Nephron (organoid): Measurements from ENCODE around the gene KLHL2.
"Not testable (repeated sequence)": the region's sequence is repeated elsewhere in the genome, so short reads cannot be mapped to it uniquely, and the experiment has no call there.

Source experiments
- H3K27ac Mint-ChIP-seq, 3 experiments: 2 replicates each; pipeline ENCODE4 v1.8.0; 2020; ENCODE audit warnings: mixed read lengths in 3 of 3, mild to moderate bottlenecking in 2 of 3, moderate library complexity in 1 of 3
- H3K27me3 Mint-ChIP-seq: 2 replicates; pipeline ENCODE4 v1.8.0; 2021; ENCODE audit warnings: low read depth, mild to moderate bottlenecking, moderate library complexity, mixed read lengths
- H3K36me3 Mint-ChIP-seq: 2 replicates; pipeline ENCODE4 v1.8.0; 2020; ENCODE audit warnings: low read depth, mixed read lengths
- H3K4me1 Mint-ChIP-seq: 2 replicates; pipeline ENCODE4 v1.8.0; 2020; ENCODE audit warnings: mixed read lengths
- H3K4me3 Mint-ChIP-seq, 3 experiments: 2 replicates each; pipeline ENCODE4 v1.8.0; 2020; ENCODE audit warnings: mild to moderate bottlenecking in 3 of 3, mixed read lengths in 3 of 3, moderate library complexity in 2 of 3
- H3K9me3 Mint-ChIP-seq: 2 replicates; pipeline ENCODE4 v1.8.0; 2020; ENCODE audit warnings: mixed read lengths
- CTCF ChIP-seq, 3 experiments: fragments of 200-600 bp; sonication (generic); IDR thresholded peaks; one replicate each; pipeline ENCODE4 v1.5.0; 2021; ENCODE audit warnings: antibody characterized with exemption in 3 of 3; ENCODE audit not compliant: unreplicated experiment in 3 of 3

The KLHL2 gene

GRCh38 chr4:165175879-165176278, 31.5 kb upstream of the KLHL2 start:
- Mint-ChIP-seq H3K36me3 (no peaks in the 10 kb centered on the region), H3K27ac (no peak overlapping the region), H3K4me3 (no peak overlapping the region), H3K27me3 (no peaks in the 10 kb centered on the region), H3K9me3 (peaks cover 10% of the 10 kb centered on the region), H3K4me1 (peaks cover 7% of the 10 kb centered on the region)
- no peak for TF ChIP-seq CTCF (IDR thresholded peaks at IDR 0.05; ENCODE audit: unreplicated experiment in 3 of 3)

GRCh38 chr4:165177725-165178666, 29.4 kb upstream of the KLHL2 start:
- Mint-ChIP-seq H3K27ac (peak overlapping the region in 1 of 3 experiments; percentile 50), H3K4me3 (no peak overlapping the region), H3K4me1 (peaks cover 7% of the 10 kb centered on the region), H3K27me3 (no peaks in the 10 kb centered on the region), H3K9me3 (peaks cover 10% of the 10 kb centered on the region), H3K36me3 (no peaks in the 10 kb centered on the region)
- TF ChIP-seq CTCF (IDR thresholded peaks at IDR 0.05; ENCODE audit: unreplicated experiment in 3 of 3): no peak

GRCh38 chr4:165184220-165184619, 23.1 kb upstream of the KLHL2 start:
- Mint-ChIP-seq H3K4me3 (no peak overlapping the region), H3K36me3 (no peaks in the 10 kb centered on the region), H3K27me3 (no peaks in the 10 kb centered on the region), H3K27ac (no peak overlapping the region), H3K4me1 (no peaks in the 10 kb centered on the region), H3K9me3 (no peaks in the 10 kb centered on the region)
- TF ChIP-seq CTCF (IDR thresholded peaks at IDR 0.05; ENCODE audit: unreplicated experiment in 3 of 3): no peak

GRCh38 chr4:165184998-165185397, 22.4 kb upstream of the KLHL2 start:
- not testable (repeated sequence) for H3K4me1 Mint-ChIP-seq, H3K36me3 Mint-ChIP-seq, H3K4me3 Mint-ChIP-seq, H3K9me3 Mint-ChIP-seq, H3K27me3 Mint-ChIP-seq, H3K27ac Mint-ChIP-seq

GRCh38 chr4:165185448-165185847, 21.9 kb upstream of the KLHL2 start:
- Mint-ChIP-seq H3K27ac (no peak overlapping the region), H3K36me3 (no peaks in the 10 kb centered on the region), H3K27me3 (no peaks in the 10 kb centered on the region), H3K9me3 (no peaks in the 10 kb centered on the region), H3K4me1 (no peaks in the 10 kb centered on the region), H3K4me3 (no peak overlapping the region)
- TF ChIP-seq CTCF (IDR thresholded peaks at IDR 0.05; ENCODE audit: unreplicated experiment in 3 of 3): no peak

GRCh38 chr4:165190591-165191347, 16.6 kb upstream of the KLHL2 start:
- H3K4me3 Mint-ChIP-seq: no peak overlapping the region
- no peaks in the 10 kb centered on the region for H3K27me3 Mint-ChIP-seq
- H3K9me3 Mint-ChIP-seq: no peaks in the 10 kb centered on the region
- H3K27ac Mint-ChIP-seq: no peak overlapping the region
- no peaks in the 10 kb centered on the region for H3K4me1 Mint-ChIP-seq
- no peak for TF ChIP-seq CTCF (IDR thresholded peaks at IDR 0.05; ENCODE audit: unreplicated experiment in 3 of 3)
- H3K36me3 Mint-ChIP-seq: no peaks in the 10 kb centered on the region
